SK-N-MC (cell line): ENCODE results near the gene BCORL1.

Source experiments
- EZH2 ChIP-seq: fragments of 200-600 bp; sonication (generic); IDR thresholded peaks from one replicate; pipeline ENCODE4 v1.6.1; 2017; ENCODE audit warnings: antibody characterized with exemption
- POLR2AphosphoS5 ChIP-seq: IDR thresholded peaks from 2 replicates; pipeline ENCODE4 v1.6.1; 2012; ENCODE audit warnings: mild to moderate bottlenecking, low read depth, low read length, borderline replicate concordance

GRCh38 chrX:129955682-129956081, 26.8 kb upstream of the BCORL1 start:
- no peak for TF ChIP-seq EZH2
- TF ChIP-seq POLR2AphosphoS5 = no peak
